ENCODE data around the gene HSPA9. TPM values are rescaled to one million over a fixed set of nuclear protein-coding genes. Genes with fewer than 3 reads are reported as not detected.

Gene HSPA9
- total and polyA plus RNA-seq, 2 of the 13 experiments (the other 11 are each of a cell fraction or from before 2014, with no cell fraction given) = 165 to 478 TPM

- TF ChIP-seq ZNF749 (CRISPR knock-in tag; IDR thresholded peaks at IDR 0.05; ENCODE audit: borderline replicate concordance) = no peak
- TF ChIP-seq NFKBIZ (CRISPR knock-in tag; IDR thresholded peaks at IDR 0.05) = 0 out of 2 replicates have a peak, but pooled peaks have one; percentile 31
- no peak for TF ChIP-seq AHR (CRISPR knock-in tag; IDR thresholded peaks at IDR 0.05)
- TF ChIP-seq NFRKB (IDR thresholded peaks at IDR 0.05) = no peak
- TF ChIP-seq ARID2 (CRISPR knock-in tag; IDR thresholded peaks at IDR 0.05; ENCODE audit: borderline replicate concordance) = 0 out of 2 replicates have a peak, but pooled peaks have one; percentile 41
- TF ChIP-seq, protein P1, sequence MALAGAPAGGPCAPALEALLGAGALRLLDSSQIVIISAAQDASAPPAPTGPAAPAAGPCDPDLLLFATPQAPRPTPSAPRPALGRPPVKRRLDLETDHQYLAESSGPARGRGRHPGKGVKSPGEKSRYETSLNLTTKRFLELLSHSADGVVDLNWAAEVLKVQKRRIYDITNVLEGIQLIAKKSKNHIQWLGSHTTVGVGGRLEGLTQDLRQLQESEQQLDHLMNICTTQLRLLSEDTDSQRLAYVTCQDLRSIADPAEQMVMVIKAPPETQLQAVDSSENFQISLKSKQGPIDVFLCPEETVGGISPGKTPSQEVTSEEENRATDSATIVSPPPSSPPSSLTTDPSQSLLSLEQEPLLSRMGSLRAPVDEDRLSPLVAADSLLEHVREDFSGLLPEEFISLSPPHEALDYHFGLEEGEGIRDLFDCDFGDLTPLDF (CRISPR knock-in tag; IDR thresholded peaks at IDR 0.05) = no peak
- TF ChIP-seq DRAP1 (CRISPR knock-in tag; IDR thresholded peaks at IDR 0.05) = no peak
- no peak for TF ChIP-seq SNAPC4 (CRISPR knock-in tag; IDR thresholded peaks at IDR 0.05)
- TF ChIP-seq ZKSCAN8 (CRISPR knock-in tag; IDR thresholded peaks at IDR 0.05; ENCODE audit: borderline replicate concordance) = no peak; the same call in 1 of the 2 replicates
- TF ChIP-seq NR1H2 (CRISPR knock-in tag; IDR thresholded peaks at IDR 0.05; ENCODE audit: borderline replicate concordance, low read depth) = no peak
- TF ChIP-seq PTBP1 (IDR thresholded peaks at IDR 0.05; ENCODE audit: low read depth, low read length, poor library complexity, severe bottlenecking) = no peak
- TF ChIP-seq HMGA1 (CRISPR knock-in tag; conservative IDR thresholded peaks at IDR 0.05) = no peak
- no peak for TF ChIP-seq XBP1 (CRISPR knock-in tag; IDR thresholded peaks at IDR 0.05)
- TF ChIP-seq SMARCC2 (IDR thresholded peaks at IDR 0.05) = no peak
- TF ChIP-seq ZNF747 (CRISPR knock-in tag; IDR thresholded peaks at IDR 0.05; ENCODE audit: borderline replicate concordance) = no peak
- peak; percentile 46; the same call in 1 of the 2 replicates for TF ChIP-seq FOXA3 (CRISPR knock-in tag; IDR thresholded peaks at IDR 0.05)
- TF ChIP-seq PAF1 (CRISPR knock-in tag; IDR thresholded peaks at IDR 0.05) = no peak
- TF ChIP-seq SALL1 (CRISPR knock-in tag; IDR thresholded peaks at IDR 0.05) = peak; percentile 39; the same call in 1 of the 2 replicates
- TF ChIP-seq TERF1 (CRISPR knock-in tag; IDR thresholded peaks at IDR 0.05) = no peak
- no peak for TF ChIP-seq PRPF4 (IDR thresholded peaks at IDR 0.05; ENCODE audit: low read depth, low read length, poor library complexity, severe bottlenecking)
- no peak for TF ChIP-seq CBFB (CRISPR knock-in tag; IDR thresholded peaks at IDR 0.05)
- peak; percentile 79 for TF ChIP-seq ZNF121 (CRISPR knock-in tag; IDR thresholded peaks at IDR 0.05)
- no peak for TF ChIP-seq ZKSCAN5 (CRISPR knock-in tag; IDR thresholded peaks at IDR 0.05)
Observed at GRCh38 chr5:138506370-138507306, 68.6 kb downstream of the HSPA9 start (continued).
